SU-DHL-6 (cell line): Measurements from ENCODE around the gene ZNF142.

Experiments used
- H2AFZ ChIP-seq: fragments of 200-600 bp; sonication (generic); 2 replicates; pipeline ENCODE4 v1.6.1; 2014; ENCODE audit warnings: low read depth, mild to moderate bottlenecking, moderate library complexity, mixed read lengths, antibody characterized with exemption, low read length; ENCODE audit not compliant: severe bottlenecking
- H3F3A ChIP-seq: fragments of 200-600 bp; shearing (Covaris generic); 2 replicates; pipeline ENCODE4 v1.6.0; 2016; ENCODE audit warnings: antibody characterized with exemption, mild to moderate bottlenecking; ENCODE audit not compliant: insufficient read depth
- H3K27ac ChIP-seq: fragments of 200-600 bp; sonication (generic); 2 replicates; pipeline ENCODE4 v1.5.1; 2016; ENCODE audit warnings: low read depth, mild to moderate bottlenecking, low read length, moderate library complexity, mixed read lengths
- H3K27me3 ChIP-seq: fragments of 200-600 bp; sonication (generic), shearing (Covaris generic); 2 replicates; pipeline ENCODE4 v1.6.0; 2014; ENCODE audit warnings: mild to moderate bottlenecking, low read length
- H3K36me3 ChIP-seq: fragments of 200-600 bp; sonication (generic); 2 replicates; pipeline ENCODE4 v1.6.1; 2014; ENCODE audit warnings: mild to moderate bottlenecking, low read length, mixed read lengths
- H3K4me2 ChIP-seq: fragments of 300-600, 200-600 bp; shearing (Covaris generic), sonication (generic); 2 replicates; pipeline ENCODE4 v1.6.0; 2014; ENCODE audit warnings: low read length, low read depth, mild to moderate bottlenecking; ENCODE audit not compliant: poor library complexity, severe bottlenecking
- H3K4me3 ChIP-seq: fragments of 200-600 bp; sonication (generic); 2 replicates; pipeline ENCODE4 v1.5.1; 2014; ENCODE audit warnings: antibody characterized with exemption, low read length, mild to moderate bottlenecking, mixed read lengths; ENCODE audit not compliant: insufficient read depth, poor library complexity, severe bottlenecking
- H3K79me2 ChIP-seq: fragments of 200-600 bp; sonication (generic); 2 replicates; pipeline ENCODE4 v1.6.1; 2014; ENCODE audit warnings: mild to moderate bottlenecking, low read length, moderate library complexity; ENCODE audit not compliant: insufficient read depth
- H3K9ac ChIP-seq: fragments of 200-600 bp; sonication (generic); 2 replicates; pipeline ENCODE4 v1.7.0; 2014; ENCODE audit warnings: mild to moderate bottlenecking, low read length
- H3K9me2 ChIP-seq: fragments of 200-600 bp; sonication (generic); replicated peaks from 2 replicates; pipeline ENCODE4 v1.6.1; 2014; ENCODE audit warnings: low read length; ENCODE audit not compliant: insufficient read depth
- H3K9me3 ChIP-seq: fragments of 200-600 bp; sonication (generic); 2 replicates; pipeline ENCODE4 v1.6.1; 2014; ENCODE audit warnings: low read length, mixed read lengths; ENCODE audit not compliant: insufficient read depth
- H4K20me1 ChIP-seq: fragments of 200-600 bp; sonication (generic); 2 replicates; pipeline ENCODE4 v1.6.1; 2014; ENCODE audit warnings: low read depth, mild to moderate bottlenecking, antibody characterized with exemption, low read length, moderate library complexity, mixed read lengths
- CTCF ChIP-seq: fragments of 200-600 bp; sonication (generic); IDR thresholded peaks from one replicate; pipeline ENCODE4 v1.5.1; 2017; ENCODE audit warnings: antibody characterized with exemption, mild to moderate bottlenecking, low read length, moderate library complexity; ENCODE audit not compliant: insufficient read depth, poor library complexity, severe bottlenecking
- EZH2phosphoT487 ChIP-seq: fragments of 200-600 bp; sonication (generic), shearing (Covaris generic); conservative IDR thresholded peaks from 2 replicates; pipeline ENCODE4 v1.6.1; 2018; ENCODE audit warnings: mild to moderate bottlenecking, antibody characterized with exemption, low read length, moderate library complexity, mixed read lengths

Gene ZNF142

GRCh38 chr2:218664653-218665052 lies 5.2 kb upstream of the ZNF142 start:
- Histone ChIP-seq H3K9me2 (no peaks in the 10 kb centered on the region), H3K9me3 (no peaks in the 10 kb centered on the region), H3K4me3 (no peak overlapping the region), H4K20me1 (no peaks in the 10 kb centered on the region), H3K27ac (no peak overlapping the region), H3K36me3 (0 out of 2 replicates have a peak, but pooled peaks cover 3% of the 10 kb centered on the region), H3K79me2 (peaks cover 13% of the 10 kb centered on the region; the same call in 1 of the 2 replicates), H2AFZ (no peak overlapping the region), H3K27me3 (no peaks in the 10 kb centered on the region), H3F3A (no peaks in the 10 kb centered on the region), H3K9ac (no peak overlapping the region), H3K4me2 (no peak overlapping the region)
- no peak for TF ChIP-seq CTCF
- no peak for TF ChIP-seq EZH2phosphoT487

GRCh38 chr2:218663901-218664300 lies 4.5 kb upstream of the ZNF142 start:
- no peaks in the 10 kb centered on the region for H4K20me1 ChIP-seq
- H3K9me3 ChIP-seq: no peaks in the 10 kb centered on the region
- no peak overlapping the region for H3K4me2 ChIP-seq
- no peaks in the 10 kb centered on the region for H3K9me2 ChIP-seq
- H2AFZ ChIP-seq: no peak overlapping the region
- 0 out of 2 replicates have a peak, but pooled peaks cover 3% of the 10 kb centered on the region for H3K36me3 ChIP-seq
- no peaks in the 10 kb centered on the region for H3F3A ChIP-seq
- TF ChIP-seq EZH2phosphoT487 (no peak), CTCF (no peak)
- H3K4me3 ChIP-seq: no peak overlapping the region
- peaks cover 19% of the 10 kb centered on the region for H3K79me2 ChIP-seq
- H3K27ac ChIP-seq: no peak overlapping the region
- no peaks in the 10 kb centered on the region for H3K27me3 ChIP-seq
- no peak overlapping the region for H3K9ac ChIP-seq

GRCh38 chr2:218662827-218663226 lies 3.4 kb upstream of the ZNF142 start:
- no peak overlapping the region for H3K27ac ChIP-seq
- H3K4me2 ChIP-seq: no peak overlapping the region
- TF ChIP-seq CTCF: no peak
- no peak for TF ChIP-seq EZH2phosphoT487
- no peak overlapping the region for H3K9ac ChIP-seq
- no peaks in the 10 kb centered on the region for H4K20me1 ChIP-seq
- no peaks in the 10 kb centered on the region for H3K27me3 ChIP-seq
- H3K36me3 ChIP-seq: peaks cover 4% of the 10 kb centered on the region; the same call in 1 of the 2 replicates
- H3K4me3 ChIP-seq: no peak overlapping the region
- no peaks in the 10 kb centered on the region for H3K9me3 ChIP-seq
- no peak overlapping the region for H2AFZ ChIP-seq
- no peaks in the 10 kb centered on the region for H3K9me2 ChIP-seq
- no peaks in the 10 kb centered on the region for H3F3A ChIP-seq
- H3K79me2 ChIP-seq: peaks cover 30% of the 10 kb centered on the region

GRCh38 chr2:218662377-218662776 lies 3.0 kb upstream of the ZNF142 start:
- H2AFZ ChIP-seq: no peak overlapping the region
- no peak overlapping the region for H3K4me2 ChIP-seq
- peaks cover 7% of the 10 kb centered on the region; the same call in 1 of the 2 replicates for H3K36me3 ChIP-seq
- no peak overlapping the region for H3K4me3 ChIP-seq
- TF ChIP-seq EZH2phosphoT487 (no peak), CTCF (no peak)
- H3K27me3 ChIP-seq: no peaks in the 10 kb centered on the region
- H3K9me2 ChIP-seq: no peaks in the 10 kb centered on the region
- peaks cover 34% of the 10 kb centered on the region for H3K79me2 ChIP-seq
- H3F3A ChIP-seq: no peaks in the 10 kb centered on the region
- no peaks in the 10 kb centered on the region for H4K20me1 ChIP-seq
- no peak overlapping the region for H3K27ac ChIP-seq
- no peaks in the 10 kb centered on the region for H3K9me3 ChIP-seq
- no peak overlapping the region for H3K9ac ChIP-seq
